ENCODE measurements around the gene PLEKHA3. TPM values are rescaled to one million over a fixed set of nuclear protein-coding genes. Genes with fewer than 3 reads are reported as not detected.
A peak's percentile ranks its signal among the peaks of the same experiment; 100 is the strongest.

PLEKHA3 gene
- total and polyA plus RNA-seq, 9 of the 15 experiments (the other 6 are each of a cell fraction or from before 2014, with no cell fraction given), result 2.3 to 23.4 (median 10.5) TPM

DNA sequence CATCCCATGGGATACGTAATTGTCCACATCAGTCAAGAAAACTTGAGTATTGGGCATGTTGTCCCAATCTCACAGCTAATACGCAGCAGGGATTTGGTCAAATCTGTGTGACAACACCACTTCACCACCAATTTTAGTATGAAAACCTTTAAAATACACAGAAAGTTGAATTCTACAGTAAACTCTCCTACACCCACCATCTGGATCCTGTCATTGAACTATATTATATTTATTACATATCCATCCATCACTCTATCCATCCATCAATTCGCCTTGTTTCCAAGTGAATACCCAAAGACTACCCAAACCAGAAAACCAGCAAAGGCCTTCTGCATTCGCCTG lies 1.0 kb upstream of the PLEKHA3 start (continued):
- TF ChIP-seq, protein P1, sequence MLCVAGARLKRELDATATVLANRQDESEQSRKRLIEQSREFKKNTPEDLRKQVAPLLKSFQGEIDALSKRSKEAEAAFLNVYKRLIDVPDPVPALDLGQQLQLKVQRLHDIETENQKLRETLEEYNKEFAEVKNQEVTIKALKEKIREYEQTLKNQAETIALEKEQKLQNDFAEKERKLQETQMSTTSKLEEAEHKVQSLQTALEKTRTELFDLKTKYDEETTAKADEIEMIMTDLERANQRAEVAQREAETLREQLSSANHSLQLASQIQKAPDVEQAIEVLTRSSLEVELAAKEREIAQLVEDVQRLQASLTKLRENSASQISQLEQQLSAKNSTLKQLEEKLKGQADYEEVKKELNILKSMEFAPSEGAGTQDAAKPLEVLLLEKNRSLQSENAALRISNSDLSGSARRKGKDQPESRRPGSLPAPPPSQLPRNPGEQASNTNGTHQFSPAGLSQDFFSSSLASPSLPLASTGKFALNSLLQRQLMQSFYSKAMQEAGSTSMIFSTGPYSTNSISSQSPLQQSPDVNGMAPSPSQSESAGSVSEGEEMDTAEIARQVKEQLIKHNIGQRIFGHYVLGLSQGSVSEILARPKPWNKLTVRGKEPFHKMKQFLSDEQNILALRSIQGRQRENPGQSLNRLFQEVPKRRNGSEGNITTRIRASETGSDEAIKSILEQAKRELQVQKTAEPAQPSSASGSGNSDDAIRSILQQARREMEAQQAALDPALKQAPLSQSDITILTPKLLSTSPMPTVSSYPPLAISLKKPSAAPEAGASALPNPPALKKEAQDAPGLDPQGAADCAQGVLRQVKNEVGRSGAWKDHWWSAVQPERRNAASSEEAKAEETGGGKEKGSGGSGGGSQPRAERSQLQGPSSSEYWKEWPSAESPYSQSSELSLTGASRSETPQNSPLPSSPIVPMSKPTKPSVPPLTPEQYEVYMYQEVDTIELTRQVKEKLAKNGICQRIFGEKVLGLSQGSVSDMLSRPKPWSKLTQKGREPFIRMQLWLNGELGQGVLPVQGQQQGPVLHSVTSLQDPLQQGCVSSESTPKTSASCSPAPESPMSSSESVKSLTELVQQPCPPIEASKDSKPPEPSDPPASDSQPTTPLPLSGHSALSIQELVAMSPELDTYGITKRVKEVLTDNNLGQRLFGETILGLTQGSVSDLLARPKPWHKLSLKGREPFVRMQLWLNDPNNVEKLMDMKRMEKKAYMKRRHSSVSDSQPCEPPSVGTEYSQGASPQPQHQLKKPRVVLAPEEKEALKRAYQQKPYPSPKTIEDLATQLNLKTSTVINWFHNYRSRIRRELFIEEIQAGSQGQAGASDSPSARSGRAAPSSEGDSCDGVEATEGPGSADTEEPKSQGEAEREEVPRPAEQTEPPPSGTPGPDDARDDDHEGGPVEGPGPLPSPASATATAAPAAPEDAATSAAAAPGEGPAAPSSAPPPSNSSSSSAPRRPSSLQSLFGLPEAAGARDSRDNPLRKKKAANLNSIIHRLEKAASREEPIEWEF (CRISPR knock-in tag; IDR thresholded peaks at IDR 0.05), result peak; percentile 53; the same call in 1 of the 2 replicates
- TF ChIP-seq ZNF589 (CRISPR knock-in tag; IDR thresholded peaks at IDR 0.05; ENCODE audit: low read depth) (peak; percentile 10; the same call in 1 of the 2 replicates), GTF2F1 (IDR thresholded peaks at IDR 0.05; ENCODE audit: low read depth, low read length) (no peak), FOXA1 (IDR thresholded peaks at IDR 0.05; ENCODE audit: borderline replicate concordance) (no peak), ZNF717 (CRISPR knock-in tag; IDR thresholded peaks at IDR 0.05) (no peak), HNRNPLL (IDR thresholded peaks at IDR 0.05; ENCODE audit: low read depth, low read length, poor library complexity, severe bottlenecking) (no peak)
- TF ChIP-seq, protein P2, sequence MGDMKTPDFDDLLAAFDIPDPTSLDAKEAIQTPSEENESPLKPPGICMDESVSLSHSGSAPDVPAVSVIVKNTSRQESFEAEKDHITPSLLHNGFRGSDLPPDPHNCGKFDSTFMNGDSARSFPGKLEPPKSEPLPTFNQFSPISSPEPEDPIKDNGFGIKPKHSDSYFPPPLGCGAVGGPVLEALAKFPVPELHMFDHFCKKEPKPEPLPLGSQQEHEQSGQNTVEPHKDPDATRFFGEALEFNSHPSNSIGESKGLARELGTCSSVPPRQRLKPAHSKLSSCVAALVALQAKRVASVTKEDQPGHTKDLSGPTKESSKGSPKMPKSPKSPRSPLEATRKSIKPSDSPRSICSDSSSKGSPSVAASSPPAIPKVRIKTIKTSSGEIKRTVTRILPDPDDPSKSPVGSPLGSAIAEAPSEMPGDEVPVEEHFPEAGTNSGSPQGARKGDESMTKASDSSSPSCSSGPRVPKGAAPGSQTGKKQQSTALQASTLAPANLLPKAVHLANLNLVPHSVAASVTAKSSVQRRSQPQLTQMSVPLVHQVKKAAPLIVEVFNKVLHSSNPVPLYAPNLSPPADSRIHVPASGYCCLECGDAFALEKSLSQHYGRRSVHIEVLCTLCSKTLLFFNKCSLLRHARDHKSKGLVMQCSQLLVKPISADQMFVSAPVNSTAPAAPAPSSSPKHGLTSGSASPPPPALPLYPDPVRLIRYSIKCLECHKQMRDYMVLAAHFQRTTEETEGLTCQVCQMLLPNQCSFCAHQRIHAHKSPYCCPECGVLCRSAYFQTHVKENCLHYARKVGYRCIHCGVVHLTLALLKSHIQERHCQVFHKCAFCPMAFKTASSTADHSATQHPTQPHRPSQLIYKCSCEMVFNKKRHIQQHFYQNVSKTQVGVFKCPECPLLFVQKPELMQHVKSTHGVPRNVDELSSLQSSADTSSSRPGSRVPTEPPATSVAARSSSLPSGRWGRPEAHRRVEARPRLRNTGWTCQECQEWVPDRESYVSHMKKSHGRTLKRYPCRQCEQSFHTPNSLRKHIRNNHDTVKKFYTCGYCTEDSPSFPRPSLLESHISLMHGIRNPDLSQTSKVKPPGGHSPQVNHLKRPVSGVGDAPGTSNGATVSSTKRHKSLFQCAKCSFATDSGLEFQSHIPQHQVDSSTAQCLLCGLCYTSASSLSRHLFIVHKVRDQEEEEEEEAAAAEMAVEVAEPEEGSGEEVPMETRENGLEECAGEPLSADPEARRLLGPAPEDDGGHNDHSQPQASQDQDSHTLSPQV (IDR thresholded peaks at IDR 0.05), result 0 out of 2 replicates have a peak, but pooled peaks have one; percentile 18
